ENCODE data around the gene SRP14. TPM values are rescaled to one million over a fixed set of nuclear protein-coding genes. Genes with fewer than 3 reads are reported as not detected.

Gene SRP14
- total RNA-seq, 1 donor from 2014 or later = 235 TPM

- no peak for TF ChIP-seq CTCF (IDR thresholded peaks at IDR 0.05; ENCODE audit: unreplicated experiment)
- H3K4me3 Mint-ChIP-seq (ENCODE audit: unreplicated experiment) = no peak overlapping the region
- no peak for DNase-seq (ENCODE audit: low spot score)
Measured at GRCh38 chr15:40045572-40046217, 6.7 kb upstream of the SRP14 start.

GRCh38 chr15:40044717-40045571 is 6.0 kb upstream of the SRP14 start:
- Mint-ChIP-seq H3K27me3 (ENCODE audit: unreplicated experiment) (peaks cover 10% of the 10 kb centered on the region), H3K36me3 (ENCODE audit: low read depth, unreplicated experiment) (peaks cover 8% of the 10 kb centered on the region), H3K4me3 (ENCODE audit: unreplicated experiment) (no peak overlapping the region), H3K4me1 (ENCODE audit: unreplicated experiment) (peaks cover 50% of the 10 kb centered on the region), H3K27ac (ENCODE audit: unreplicated experiment) (no peak overlapping the region), H3K9me3 (ENCODE audit: unreplicated experiment) (no peaks in the 10 kb centered on the region)
- peak; percentile 83 for DNase-seq (ENCODE audit: low spot score)
- peak; percentile 39 for TF ChIP-seq CTCF (IDR thresholded peaks at IDR 0.05; ENCODE audit: unreplicated experiment)

More at GRCh38 chr15:40045572-40046217, 6.7 kb upstream of the SRP14 start:
- Mint-ChIP-seq H3K27me3 (ENCODE audit: unreplicated experiment) (peaks cover 6% of the 10 kb centered on the region), H3K4me1 (ENCODE audit: unreplicated experiment) (peaks cover 47% of the 10 kb centered on the region), H3K36me3 (ENCODE audit: low read depth, unreplicated experiment) (peaks cover 7% of the 10 kb centered on the region), H3K27ac (ENCODE audit: unreplicated experiment) (no peak overlapping the region), H3K9me3 (ENCODE audit: unreplicated experiment) (no peaks in the 10 kb centered on the region)

- Mint-ChIP-seq H3K4me1 (ENCODE audit: unreplicated experiment) (peaks cover 51% of the 10 kb centered on the region), H3K27ac (ENCODE audit: unreplicated experiment) (no peak overlapping the region), H3K4me3 (ENCODE audit: unreplicated experiment) (no peak overlapping the region), H3K36me3 (ENCODE audit: low read depth, unreplicated experiment) (peaks cover 6% of the 10 kb centered on the region), H3K27me3 (ENCODE audit: unreplicated experiment) (peaks cover 10% of the 10 kb centered on the region), H3K9me3 (ENCODE audit: unreplicated experiment) (no peaks in the 10 kb centered on the region)
- no peak for DNase-seq (ENCODE audit: low spot score)
- no peak for TF ChIP-seq CTCF (IDR thresholded peaks at IDR 0.05; ENCODE audit: unreplicated experiment)
Measured at GRCh38 chr15:40043927-40044716, 5.1 kb upstream of the SRP14 start.

GRCh38 chr15:40042791-40043320 is 3.9 kb upstream of the SRP14 start:
- peaks cover 5% of the 10 kb centered on the region for H3K36me3 Mint-ChIP-seq (ENCODE audit: low read depth, unreplicated experiment)
- H3K4me3 Mint-ChIP-seq (ENCODE audit: unreplicated experiment) = no peak overlapping the region
- no peak overlapping the region for H3K27ac Mint-ChIP-seq (ENCODE audit: unreplicated experiment)
- H3K27me3 Mint-ChIP-seq (ENCODE audit: unreplicated experiment) = peaks cover 10% of the 10 kb centered on the region
- H3K9me3 Mint-ChIP-seq (ENCODE audit: unreplicated experiment) = no peaks in the 10 kb centered on the region
- no peak for TF ChIP-seq CTCF (IDR thresholded peaks at IDR 0.05; ENCODE audit: unreplicated experiment)
- DNase-seq (ENCODE audit: low spot score) = no peak
- peaks cover 48% of the 10 kb centered on the region for H3K4me1 Mint-ChIP-seq (ENCODE audit: unreplicated experiment)
